ENCODE data around the gene GDF2. TPM values are rescaled to one million over a fixed set of nuclear protein-coding genes. Genes with fewer than 3 reads are reported as not detected.

GDF2 gene
- total RNA-seq, 4 donors from 2014 or later = not detected

DNA sequence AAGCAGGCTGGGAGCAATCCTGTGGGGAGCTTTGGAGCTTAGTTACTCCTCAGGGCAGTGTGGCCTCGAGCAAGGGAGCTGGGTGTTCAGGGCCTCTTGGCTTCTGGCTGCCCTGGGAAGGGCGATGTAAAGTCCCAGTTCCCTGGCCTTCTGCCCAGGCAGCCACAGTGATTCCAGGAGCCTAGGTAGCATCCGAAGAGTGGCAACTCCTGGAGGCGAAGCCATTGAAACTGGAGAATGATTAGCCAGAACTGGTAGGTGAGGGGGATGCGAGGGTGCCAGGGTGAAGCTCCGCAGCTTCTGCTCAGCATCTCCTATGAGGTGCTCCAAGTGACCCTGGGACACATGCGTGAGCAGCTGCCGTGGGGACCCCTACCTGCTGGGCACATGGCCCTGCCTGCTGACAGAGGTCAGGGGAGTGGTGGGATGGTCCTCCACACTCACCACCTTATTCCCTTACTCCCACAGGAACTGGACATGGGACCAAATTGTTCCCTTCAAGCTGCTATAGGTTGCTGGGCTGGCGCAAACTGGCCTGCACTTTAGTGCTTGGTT lies 7.8 kb upstream of the GDF2 start:
- no peak for DNase-seq
- no peak overlapping the region for H3K27ac ChIP-seq
- TF ChIP-seq, protein P1, sequence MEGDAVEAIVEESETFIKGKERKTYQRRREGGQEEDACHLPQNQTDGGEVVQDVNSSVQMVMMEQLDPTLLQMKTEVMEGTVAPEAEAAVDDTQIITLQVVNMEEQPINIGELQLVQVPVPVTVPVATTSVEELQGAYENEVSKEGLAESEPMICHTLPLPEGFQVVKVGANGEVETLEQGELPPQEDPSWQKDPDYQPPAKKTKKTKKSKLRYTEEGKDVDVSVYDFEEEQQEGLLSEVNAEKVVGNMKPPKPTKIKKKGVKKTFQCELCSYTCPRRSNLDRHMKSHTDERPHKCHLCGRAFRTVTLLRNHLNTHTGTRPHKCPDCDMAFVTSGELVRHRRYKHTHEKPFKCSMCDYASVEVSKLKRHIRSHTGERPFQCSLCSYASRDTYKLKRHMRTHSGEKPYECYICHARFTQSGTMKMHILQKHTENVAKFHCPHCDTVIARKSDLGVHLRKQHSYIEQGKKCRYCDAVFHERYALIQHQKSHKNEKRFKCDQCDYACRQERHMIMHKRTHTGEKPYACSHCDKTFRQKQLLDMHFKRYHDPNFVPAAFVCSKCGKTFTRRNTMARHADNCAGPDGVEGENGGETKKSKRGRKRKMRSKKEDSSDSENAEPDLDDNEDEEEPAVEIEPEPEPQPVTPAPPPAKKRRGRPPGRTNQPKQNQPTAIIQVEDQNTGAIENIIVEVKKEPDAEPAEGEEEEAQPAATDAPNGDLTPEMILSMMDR (IDR thresholded peaks at IDR 0.05) = no peak
- no peak for TF ChIP-seq POLR2A (IDR thresholded peaks at IDR 0.05)

DNA sequence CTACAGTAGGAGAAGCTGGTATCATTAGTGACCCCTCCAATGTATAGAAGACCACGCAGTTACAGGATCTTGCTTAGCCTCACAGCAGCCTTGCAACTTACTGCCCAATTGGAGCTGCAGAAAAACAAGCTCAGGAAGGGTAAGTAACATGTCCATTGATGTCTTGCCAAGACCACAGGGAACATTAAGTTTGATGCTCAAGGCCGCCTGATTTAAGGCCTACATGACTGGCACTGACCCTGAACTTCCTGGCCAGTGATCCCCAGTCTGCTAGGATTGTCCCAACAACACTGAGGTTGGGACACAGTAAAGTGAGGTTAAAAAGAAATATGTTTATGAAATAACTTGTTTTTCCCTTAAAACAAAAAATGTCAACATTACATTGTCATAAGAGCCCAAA lies 6.8 kb upstream of the GDF2 start:
- Histone ChIP-seq H3K27ac (no peak overlapping the region), H3K4me3 (no peak overlapping the region), H3K9me3 (no peaks in the 10 kb centered on the region), H3K27me3 (no peaks in the 10 kb centered on the region), H3K4me1 (peaks cover 10 to 16% (median 11%) of the 10 kb centered on the region in 3 donors), H3K36me3 (no peaks in the 10 kb centered on the region)
- intact Hi-C loops (cut with DNase I) = no loop called here
- no peak for TF ChIP-seq POLR2A (IDR thresholded peaks at IDR 0.05)
- TF ChIP-seq, protein P1 (IDR thresholded peaks at IDR 0.05) = no peak
- DNase-seq = no peak
- WGBS, 2 donors = 74 to 78% methylated on average over 2 of the region's 2 CpGs

More for the DNA sequence above, 7.8 kb upstream of the GDF2 start:
- Histone ChIP-seq H3K36me3 (no peaks in the 10 kb centered on the region), H3K27me3 (no peaks in the 10 kb centered on the region), H3K9me3 (no peaks in the 10 kb centered on the region), H3K4me3 (no peak overlapping the region), H3K4me1 (peaks cover 10 to 16% (median 11%) of the 10 kb centered on the region in 3 donors)
- 88 to 91% methylated on average over 7 of the region's 9 CpGs for WGBS, 2 donors
- intact Hi-C loops (cut with DNase I) = loop anchor here (5.0 kb wide), 1 partner anchor 267 kb away; no protein-coding TSS in a partner anchor

DNA sequence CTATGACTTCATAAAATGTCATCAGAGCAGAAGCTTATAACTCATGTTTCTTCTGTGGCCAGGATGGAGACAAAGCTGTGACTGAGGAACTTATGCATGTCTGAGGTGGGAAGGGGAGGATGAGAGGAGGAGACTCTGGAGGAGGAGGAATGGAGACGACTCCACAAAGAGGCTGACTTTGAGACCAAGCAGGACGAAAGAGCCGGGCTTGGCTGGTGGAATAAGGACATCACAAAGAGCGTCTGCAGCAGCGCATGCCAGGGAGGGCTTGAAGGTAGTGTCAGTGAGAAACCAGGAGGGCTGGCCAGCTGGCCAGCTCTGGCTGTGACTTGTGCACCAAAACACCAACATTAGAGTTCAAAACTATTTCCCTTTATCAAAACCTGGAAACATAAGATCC lies 6.1 kb upstream of the GDF2 start:
- 83 to 84% methylated on average over 5 of the region's 5 CpGs for WGBS, 2 donors

DNA sequence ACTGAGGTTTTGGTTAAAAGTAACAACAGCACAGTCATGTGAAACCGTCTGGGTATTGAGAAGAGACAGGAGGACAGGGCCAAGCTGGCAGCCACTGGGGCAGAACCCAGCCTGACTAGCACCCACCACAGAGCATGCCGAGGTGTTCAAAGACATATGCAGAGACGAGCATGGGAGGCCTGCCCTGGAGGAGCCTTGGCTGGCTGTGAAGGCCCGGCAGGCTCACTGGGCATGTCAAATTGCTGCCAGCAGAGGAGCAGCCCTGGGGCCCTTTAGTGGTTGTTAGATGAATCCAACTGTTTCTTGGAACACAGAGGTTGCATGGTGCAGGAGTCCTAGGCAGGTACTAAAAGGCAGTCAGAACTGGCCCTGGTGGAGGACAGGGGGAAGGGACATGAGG lies 5.0 kb upstream of the GDF2 start:
- H3K4me1 ChIP-seq = peaks cover 0 to under 1% (median under 1%) of the 10 kb centered on the region in 3 donors
- no peak overlapping the region for H3K27ac ChIP-seq
- intact Hi-C loops (cut with DNase I) = no loop called here
- DNase-seq = no peak
- peaks cover 0 to 13% (median 0%) of the 10 kb centered on the region in 4 donors for H3K27me3 ChIP-seq
- TF ChIP-seq POLR2A (IDR thresholded peaks at IDR 0.05) = no peak
- TF ChIP-seq, protein P1 (IDR thresholded peaks at IDR 0.05) = no peak
- 32 to 59% methylated on average over 3 to 4 of the region's 4 CpGs for WGBS, 2 donors
- no peaks in the 10 kb centered on the region for H3K36me3 ChIP-seq
- H3K9me3 ChIP-seq = no peaks in the 10 kb centered on the region
- no peak overlapping the region for H3K4me3 ChIP-seq

More for the DNA sequence above, 6.1 kb upstream of the GDF2 start:
- Histone ChIP-seq H3K27me3 (peaks cover 0 to 3% (median 0%) of the 10 kb centered on the region in 4 donors), H3K4me1 (peaks cover 10 to 12% (median 10%) of the 10 kb centered on the region in 3 donors), H3K36me3 (no peaks in the 10 kb centered on the region), H3K27ac (no peak overlapping the region), H3K9me3 (no peaks in the 10 kb centered on the region), H3K4me3 (no peak overlapping the region)
- intact Hi-C loops (cut with DNase I) = no loop called here
- DNase-seq = no peak
- TF ChIP-seq, protein P1 (IDR thresholded peaks at IDR 0.05) = no peak
- TF ChIP-seq POLR2A (IDR thresholded peaks at IDR 0.05) = no peak

DNA sequence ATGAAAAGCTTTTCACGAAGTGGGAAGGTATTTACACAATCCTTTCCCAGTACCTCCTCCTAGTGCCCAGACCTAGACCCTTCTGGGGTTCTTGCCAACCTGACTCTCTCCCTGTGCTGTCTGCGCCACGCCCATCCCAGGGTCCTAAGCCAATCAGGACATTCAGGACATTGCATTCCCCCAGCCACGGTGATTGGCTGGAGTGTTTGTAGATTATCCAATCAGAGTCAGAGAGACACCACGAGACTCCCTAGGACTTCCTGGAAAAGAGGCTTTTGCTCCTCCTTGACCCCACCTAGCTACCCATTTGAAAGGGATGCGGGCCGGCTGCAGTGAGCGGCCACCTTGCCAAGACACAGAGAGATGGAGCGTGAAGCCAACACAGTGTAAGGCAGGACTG lies 3.5 kb upstream of the GDF2 start:
- intact Hi-C loops (cut with DNase I) = no loop called here
- no peak for TF ChIP-seq POLR2A (IDR thresholded peaks at IDR 0.05)
- TF ChIP-seq, protein P1 (IDR thresholded peaks at IDR 0.05) = no peak
- Histone ChIP-seq H3K27me3 (peaks cover 0 to 23% (median 0%) of the 10 kb centered on the region in 4 donors), H3K36me3 (no peaks in the 10 kb centered on the region), H3K4me3 (no peak overlapping the region), H3K9me3 (no peaks in the 10 kb centered on the region), H3K4me1 (peaks cover 0 to 4% (median 0%) of the 10 kb centered on the region in 3 donors), H3K27ac (no peak overlapping the region)
- DNase-seq = no peak
- WGBS, 2 donors = 71 to 81% methylated on average over 4 to 9 of the region's 9 CpGs

Measured in esophagus squamous epithelium (tissue), 5 donors.